ENCODE data around the gene SLC39A3.

GRCh38 chr19:2782936-2783780 is 43.3 kb upstream of the SLC39A3 start, which contains the start of gene SGTA:
- TF ChIP-seq EZH2 (IDR thresholded peaks at IDR 0.05): no peak
- TF ChIP-seq POLR2AphosphoS5 (IDR thresholded peaks at IDR 0.05; ENCODE audit: borderline replicate concordance, low read depth, low read length): peak; percentile 81
- no peak for TF ChIP-seq FOXP2 (optimal IDR thresholded peaks at IDR 0.05; ENCODE audit: control extremely low read depth, extremely low read length, insufficient read depth)

All from SK-N-MC (cell line).